HG02970 (cell line): ENCODE data around the gene SCAMP1.

Experiments used
- ATAC-seq: cut with Tn5 transposase; IDR thresholded peaks from one replicate; pipeline ENCODE4 v1.9.1; 2021; ENCODE audit warnings: mild to moderate bottlenecking, moderate library complexity, moderate number of reproducible peaks; ENCODE audit not compliant: unreplicated experiment, low FRiP score

SCAMP1 gene

GRCh38 chr5:78509884-78510769 lies 149.7 kb downstream of the SCAMP1 start:
- no peak for ATAC-seq

- no peak for ATAC-seq
Measured at GRCh38 chr5:78511121-78511906, 150.9 kb downstream of the SCAMP1 start.

- ATAC-seq: no peak
Measured at GRCh38 chr5:78512435-78512834, 152.0 kb downstream of the SCAMP1 start.

- no peak for ATAC-seq
Measured at GRCh38 chr5:78513441-78513840, 153.0 kb downstream of the SCAMP1 start.

- ATAC-seq: no peak
Measured at GRCh38 chr5:78514427-78515330, 154.3 kb downstream of the SCAMP1 start.

GRCh38 chr5:78515670-78516069 lies 155.3 kb downstream of the SCAMP1 start:
- no peak for ATAC-seq

- ATAC-seq: no peak
Measured at GRCh38 chr5:78518365-78519197, 158.2 kb downstream of the SCAMP1 start.

- ATAC-seq: no peak
Measured at GRCh38 chr5:78519198-78519941, 159.0 kb downstream of the SCAMP1 start.

GRCh38 chr5:78521455-78521854 lies 161.0 kb downstream of the SCAMP1 start:
- no peak for ATAC-seq

GRCh38 chr5:78522476-78523260 lies 162.3 kb downstream of the SCAMP1 start:
- ATAC-seq: no peak

- ATAC-seq: no peak
Measured at GRCh38 chr5:78523314-78524193, 163.1 kb downstream of the SCAMP1 start.

- ATAC-seq: no peak
Measured at GRCh38 chr5:78526049-78526525, 165.7 kb downstream of the SCAMP1 start.

GRCh38 chr5:78527054-78527859 lies 166.8 kb downstream of the SCAMP1 start:
- ATAC-seq: no peak

- no peak for ATAC-seq
Measured at GRCh38 chr5:78527925-78528324, 167.5 kb downstream of the SCAMP1 start.
